Inflammatory macrophage treated with lipopolysaccharide for 1 hour (primary cell): ENCODE measurements around the gene TSPO2.
"Not testable (repeated sequence)": the region's sequence is repeated elsewhere in the genome, so short reads cannot be mapped to it uniquely, and the experiment has no call there.

ENCODE experiments used
- DNase-seq, 2 donors: peaks; one replicate each; pipeline ENCODE4 v3.0.0-alpha.2; 2020 to 2022

TSPO2 gene

DNA sequence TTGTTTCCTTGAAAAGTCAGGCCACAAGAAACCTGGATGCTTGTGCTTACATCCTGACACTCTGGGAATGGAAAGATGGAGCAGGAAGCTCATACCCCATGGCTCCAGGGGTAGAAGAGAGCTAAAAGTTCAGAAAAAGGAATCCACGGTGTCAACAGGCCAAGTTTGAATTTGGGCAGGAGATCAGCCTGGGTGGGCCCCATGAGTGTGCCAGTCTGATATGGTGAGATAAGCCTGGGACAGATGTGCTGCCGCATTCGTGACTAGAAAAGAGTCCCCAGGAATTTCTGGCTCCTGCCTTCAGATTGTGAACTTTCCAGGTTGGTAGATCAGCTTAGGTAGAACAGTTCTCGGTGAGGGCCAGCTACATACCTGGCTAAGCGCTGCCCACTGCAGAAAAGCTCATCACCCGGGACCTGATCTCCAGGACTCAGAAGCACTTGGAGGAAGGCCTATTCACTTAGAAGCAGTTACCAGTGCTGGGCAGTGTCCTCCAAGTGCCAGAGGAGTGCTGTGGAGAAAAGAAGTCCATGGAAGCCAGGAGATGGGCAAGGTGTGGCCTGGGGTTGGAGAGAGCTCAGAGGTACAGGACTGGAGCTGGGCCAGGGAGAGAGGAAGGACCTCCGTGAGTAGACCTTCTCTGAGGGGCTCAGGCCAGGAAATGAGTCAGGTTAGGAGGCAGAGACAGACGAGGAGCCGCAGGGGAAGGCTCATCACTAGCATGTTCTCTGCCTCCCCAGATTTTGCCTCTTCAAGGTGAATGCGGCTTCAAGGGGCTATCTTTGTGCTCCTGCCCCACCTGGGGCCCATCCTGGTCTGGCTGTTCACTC, at the start of gene TSPO2:
TSS of gene TSPO2 (plus strand) at position 242 of the 830 bp plus-strand sequence. CDS start at position 761, 519 bp downstream.
- DNase-seq, result no peak

GRCh38 chr6:40992746-40993145, 49.5 kb upstream of the TSPO2 start:
- DNase-seq, result no peak

GRCh38 chr6:40996591-40997233, 45.6 kb upstream of the TSPO2 start:
- DNase-seq, result no peak

GRCh38 chr6:40997234-40997957, 44.9 kb upstream of the TSPO2 start:
- no peak for DNase-seq

DNA sequence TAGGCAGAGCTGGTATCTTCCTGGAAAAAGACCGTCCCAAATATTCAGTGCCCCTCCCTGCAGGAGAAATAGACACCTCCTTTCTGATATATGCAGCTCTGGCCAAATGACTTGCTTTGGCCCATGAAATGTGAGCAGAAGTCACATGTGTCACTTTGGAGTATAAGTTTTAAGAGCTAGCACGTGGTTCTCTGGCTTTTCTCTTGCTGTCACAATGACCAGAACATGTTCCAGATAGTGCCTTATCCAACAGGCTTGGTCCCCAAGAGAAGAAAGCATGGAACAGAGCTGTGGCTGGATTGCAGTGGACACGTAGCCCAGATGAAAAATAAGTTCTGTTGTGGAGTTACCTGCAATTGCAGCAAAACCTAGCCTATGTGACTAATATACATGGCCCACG, 43.6 kb upstream of the TSPO2 start:
- no peak for DNase-seq

GRCh38 chr6:40999569-40999968, 42.7 kb upstream of the TSPO2 start:
- peak; percentile 84 to 92 for DNase-seq

GRCh38 chr6:41000248-41000647, 42.0 kb upstream of the TSPO2 start:
- DNase-seq, result no peak

DNA sequence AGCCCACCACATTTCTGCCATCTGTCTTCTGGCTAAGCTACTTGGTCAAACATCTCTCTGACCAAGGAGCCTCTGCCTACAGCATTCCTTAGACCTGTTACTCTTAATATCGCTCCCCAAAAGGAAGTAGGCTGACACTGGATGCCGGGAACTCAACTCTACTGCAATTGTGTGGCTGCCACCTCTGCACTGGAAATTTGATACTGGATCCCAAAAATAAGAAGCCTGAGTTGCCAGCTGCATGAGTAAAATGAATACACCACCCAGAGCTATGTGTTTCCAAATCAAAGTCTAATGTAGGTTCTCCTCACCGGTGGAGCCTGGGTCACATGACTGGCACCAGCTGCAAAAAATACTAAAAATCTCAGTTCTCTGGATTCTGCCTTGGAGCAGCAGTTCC, 40.1 kb upstream of the TSPO2 start:
- DNase-seq, result no peak

DNA sequence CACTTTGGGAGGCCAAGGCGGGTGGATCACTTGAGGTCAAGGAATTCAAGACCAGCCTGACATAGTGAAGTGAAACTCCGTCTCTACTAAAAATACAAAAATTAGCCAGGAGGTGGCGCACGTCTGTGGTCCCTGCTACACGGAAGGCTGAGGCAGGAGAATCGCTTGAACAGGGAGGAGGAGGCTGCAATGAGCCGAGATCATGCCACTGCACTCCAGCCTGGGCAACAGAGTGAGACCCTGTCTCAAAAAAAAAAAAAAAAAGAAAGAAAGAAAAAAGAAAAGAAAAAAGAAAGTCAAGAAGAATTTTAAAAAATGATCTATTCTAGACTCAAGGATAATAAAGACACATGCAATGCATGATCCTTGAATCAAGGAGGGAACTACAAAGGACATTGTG, 36.0 kb upstream of the TSPO2 start:
- DNase-seq, result peak; percentile 59 to 94

- DNase-seq, result not testable (repeated sequence)
Observed at GRCh38 chr6:41006980-41007379, 35.3 kb upstream of the TSPO2 start.

DNA sequence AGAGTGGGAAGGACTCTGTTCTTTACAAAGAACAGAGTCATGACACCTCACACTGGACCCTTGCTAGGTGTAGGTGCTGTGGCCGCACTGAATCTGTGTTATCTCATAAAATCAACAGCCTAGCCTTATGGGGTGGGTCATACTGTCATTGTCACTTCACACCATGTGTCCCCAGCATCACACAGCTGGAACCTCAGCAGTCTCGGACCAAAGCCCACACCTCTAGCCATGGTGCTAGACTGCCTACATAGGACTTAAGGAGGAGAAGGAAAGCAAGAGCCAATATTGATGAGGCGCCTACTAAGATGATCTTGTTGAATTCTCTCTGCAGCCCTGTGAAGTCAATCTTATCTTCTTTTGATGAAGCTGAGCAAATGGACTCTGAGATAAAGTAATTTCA, 34.3 kb upstream of the TSPO2 start:
- DNase-seq, result no peak

DNA sequence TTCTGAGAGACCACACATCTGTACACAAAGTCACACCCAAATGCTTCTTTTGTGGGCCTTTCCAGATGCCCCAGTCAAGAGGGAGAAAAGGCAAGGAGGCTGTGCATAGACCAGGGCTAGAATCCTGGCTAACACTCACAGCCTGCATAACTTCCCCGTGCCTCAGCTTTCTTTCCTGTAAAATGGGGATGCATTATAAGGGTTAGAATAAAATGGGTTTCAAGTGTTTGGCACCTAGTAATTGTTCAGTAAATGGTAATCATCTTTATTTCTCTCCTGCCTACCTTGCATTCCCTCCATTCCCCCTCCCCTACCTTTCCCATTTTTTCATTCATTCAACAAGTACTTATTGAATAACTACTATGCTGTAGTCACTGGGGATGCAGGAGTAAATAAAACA, 32.6 kb upstream of the TSPO2 start:
- DNase-seq, result no peak

DNA sequence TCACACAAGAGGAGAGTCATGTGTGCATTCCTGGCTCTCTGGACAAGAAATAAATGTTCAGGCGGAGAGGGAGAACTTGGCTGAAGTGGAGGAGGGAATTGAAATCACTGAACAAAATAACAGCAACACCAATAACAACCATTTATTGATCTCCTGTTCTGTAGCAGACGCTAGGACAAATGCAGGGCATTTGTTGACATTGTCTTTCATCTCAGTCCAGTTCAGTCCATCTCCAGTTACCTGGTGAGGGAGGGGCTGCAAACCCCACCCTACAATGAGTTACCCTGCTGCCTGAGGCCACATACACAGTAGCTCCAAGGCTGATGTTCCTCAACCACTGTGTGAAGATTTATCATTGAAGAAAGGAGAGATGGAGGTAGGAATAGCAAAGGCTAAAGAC, 30.6 kb upstream of the TSPO2 start:
- DNase-seq, result no peak

GRCh38 chr6:41013466-41014153, 28.7 kb upstream of the TSPO2 start:
- DNase-seq, result peak in 1 of 2 donors; percentile 25

DNA sequence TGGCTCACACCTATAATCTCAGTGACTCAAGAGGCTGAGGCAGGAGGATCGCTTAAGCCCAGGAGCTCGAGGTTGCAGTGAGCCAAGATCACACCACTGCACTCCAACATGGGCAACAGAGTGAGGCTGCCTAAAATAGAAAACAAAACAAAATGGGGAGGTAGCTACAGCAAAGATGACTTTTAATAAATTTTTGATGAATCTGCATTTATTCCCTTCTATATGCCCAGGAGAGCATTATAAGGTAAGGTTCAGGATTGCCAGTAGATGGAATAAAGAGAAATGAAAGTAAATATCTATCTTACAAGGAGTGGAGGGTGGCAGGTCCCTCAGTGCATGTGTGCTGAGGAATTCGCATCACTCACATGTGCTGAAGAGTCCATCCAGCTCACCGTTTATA, 27.5 kb upstream of the TSPO2 start:
- DNase-seq, result no peak

- not testable (repeated sequence) for DNase-seq
Observed at GRCh38 chr6:41015860-41016259, 26.4 kb upstream of the TSPO2 start.

GRCh38 chr6:41017663-41018062, 24.6 kb upstream of the TSPO2 start:
- DNase-seq, result no peak

GRCh38 chr6:41021832-41022231, 20.4 kb upstream of the TSPO2 start:
- peak in 1 of 2 donors; percentile 11 for DNase-seq

- no peak for DNase-seq
Observed at GRCh38 chr6:41022294-41022693, 20.0 kb upstream of the TSPO2 start.

GRCh38 chr6:41023114-41023513, 19.2 kb upstream of the TSPO2 start:
- no peak for DNase-seq

- no peak for DNase-seq
Observed at GRCh38 chr6:41025966-41026530, 16.2 kb upstream of the TSPO2 start.

GRCh38 chr6:41027241-41027640, 15.0 kb upstream of the TSPO2 start:
- DNase-seq, result no peak
